Endometrium (tissue), 2 donors: ENCODE measurements around the gene ZPLD1.

Source experiments
- FAIRE-seq: peaks from 2 replicates; lab custom pipeline; 2012; peaks lifted over from hg19 to GRCh38; lab: Jason Lieb, UNC
- donor health status: control.
- donor health status: control.

Gene ZPLD1

GRCh38 chr3:102470066-102470465 lies 35.3 kb downstream of the ZPLD1 start:
- no peak for FAIRE-seq

GRCh38 chr3:102471001-102471400 lies 36.2 kb downstream of the ZPLD1 start:
- FAIRE-seq: no peak

- no peak for FAIRE-seq
Observed at GRCh38 chr3:102471491-102471890, 36.7 kb downstream of the ZPLD1 start.

- FAIRE-seq: no peak
Observed at GRCh38 chr3:102473648-102474047, 38.8 kb downstream of the ZPLD1 start.

GRCh38 chr3:102474207-102474606 lies 39.4 kb downstream of the ZPLD1 start:
- FAIRE-seq: no peak

- FAIRE-seq: no peak
Observed at GRCh38 chr3:102476198-102476597, 41.4 kb downstream of the ZPLD1 start.

GRCh38 chr3:102478160-102478559 lies 43.3 kb downstream of the ZPLD1 start:
- no peak for FAIRE-seq

- no peak for FAIRE-seq
Observed at GRCh38 chr3:102480139-102480538, 45.3 kb downstream of the ZPLD1 start.

- no peak for FAIRE-seq
Observed at GRCh38 chr3:102481050-102481449, 46.2 kb downstream of the ZPLD1 start.

- FAIRE-seq: no peak
Observed at GRCh38 chr3:102483556-102483955, 48.7 kb downstream of the ZPLD1 start.

GRCh38 chr3:102484363-102484762 lies 49.5 kb downstream of the ZPLD1 start:
- FAIRE-seq: no peak

- no peak for FAIRE-seq
Observed at GRCh38 chr3:102485701-102486100, 50.9 kb downstream of the ZPLD1 start.

GRCh38 chr3:102488331-102488730 lies 53.5 kb downstream of the ZPLD1 start:
- no peak for FAIRE-seq

- FAIRE-seq: no peak
Observed at GRCh38 chr3:102492300-102492699, 57.5 kb downstream of the ZPLD1 start.

GRCh38 chr3:102497571-102497970 lies 62.8 kb downstream of the ZPLD1 start:
- FAIRE-seq: no peak

- no peak for FAIRE-seq
Observed at GRCh38 chr3:102505542-102505941, 70.7 kb downstream of the ZPLD1 start.

GRCh38 chr3:102510663-102511062 lies 75.8 kb downstream of the ZPLD1 start:
- no peak for FAIRE-seq

GRCh38 chr3:102511168-102511567 lies 76.4 kb downstream of the ZPLD1 start:
- FAIRE-seq: no peak

GRCh38 chr3:102511639-102512038 lies 76.8 kb downstream of the ZPLD1 start:
- FAIRE-seq: no peak

- no peak for FAIRE-seq
Observed at GRCh38 chr3:102512734-102513504, 78.1 kb downstream of the ZPLD1 start.

GRCh38 chr3:102514241-102514640 lies 79.4 kb downstream of the ZPLD1 start:
- no peak for FAIRE-seq

GRCh38 chr3:102521246-102521645 lies 86.4 kb downstream of the ZPLD1 start:
- FAIRE-seq: peak; percentile 91

GRCh38 chr3:102525624-102526023 lies 90.8 kb downstream of the ZPLD1 start:
- no peak for FAIRE-seq

GRCh38 chr3:102526865-102527264 lies 92.0 kb downstream of the ZPLD1 start:
- FAIRE-seq: no peak
